D341Med (cell line): ENCODE data around the gene SYNPO.

Experiments used
- DNase-seq: peaks from one replicate; pipeline ENCODE4 v3.0.0; 2012; ENCODE audit warnings: low spot score

Gene SYNPO

GRCh38 chr5:150694612-150695011 is 54.2 kb downstream of the SYNPO start:
- no peak for DNase-seq

- no peak for DNase-seq
These were observed 59.8 kb downstream of the SYNPO start for GRCh38 chr5:150700246-150700593.

- peak; percentile 91 for DNase-seq
These were observed 60.3 kb downstream of the SYNPO start, which contains the start of gene RBM22 for GRCh38 chr5:150700594-150701377. Gene RBM22, minus strand, starts transcription at chr5:150701062. Its CDS starts 77 bp downstream, at chr5:150700985.

GRCh38 chr5:150703762-150704161 is 63.3 kb downstream of the SYNPO start:
- no peak for DNase-seq

GRCh38 chr5:150706776-150707390 is 66.4 kb downstream of the SYNPO start:
- DNase-seq, result no peak
